CD14-positive monocyte (primary cell): ENCODE data around the gene ERFE. TPM values are rescaled to one million over a fixed set of nuclear protein-coding genes. Genes with fewer than 3 reads are reported as not detected.

Experiments
- DNase-seq, 3 donors: peaks; one replicate each; pipeline ENCODE4 v3.0.0-alpha.2; 2011 to 2022
- H2AFZ ChIP-seq: 2 replicates; pipeline ENCODE4 v1.6.0; 2012; ENCODE audit warnings: mild to moderate bottlenecking, low read depth, low read length, inconsistent platforms; ENCODE audit not compliant: insufficient read depth, poor library complexity, severe bottlenecking
- H3K27ac ChIP-seq, 2 donors: 1 replicate in 1 of 2; 2 replicates in 1 of 2; pipeline ENCODE4 v1.5.1; 2012 to 2013; ENCODE audit warnings: low read length in 2 of 2, control low read depth in 1 of 2, inconsistent platforms in 1 of 2, low read depth in 1 of 2, mild to moderate bottlenecking in 1 of 2
- H3K27me3 ChIP-seq, 2 donors: one replicate each; pipeline versions ENCODE4 v1.6.0 to v1.6.1; 2011 to 2013; ENCODE audit warnings: low read length in 2 of 2; ENCODE audit not compliant: control insufficient read depth in 2 of 2, insufficient read depth in 2 of 2
- H3K36me3 ChIP-seq, 2 donors: replicated peaks in 1 of 2; 1 replicate in 1 of 2; 2 replicates in 1 of 2; pipeline versions ENCODE4 v1.5.1 to v1.6.1; 2012 to 2013; ENCODE audit warnings: low read length in 2 of 2, control low read depth in 1 of 2, inconsistent platforms in 1 of 2, mild to moderate bottlenecking in 1 of 2; ENCODE audit not compliant: insufficient read depth in 2 of 2, control insufficient read depth in 1 of 2
- H3K4me1 ChIP-seq, 2 donors: 1 replicate in 1 of 2; 2 replicates in 1 of 2; pipeline versions ENCODE4 v1.5.1 to v1.6.1; 2012 to 2013; ENCODE audit warnings: low read length in 2 of 2, control low read depth in 1 of 2, inconsistent platforms in 1 of 2, mild to moderate bottlenecking in 1 of 2, moderate library complexity in 1 of 2; ENCODE audit not compliant: insufficient read depth in 2 of 2, control insufficient read depth in 1 of 2
- H3K4me2 ChIP-seq: replicated peaks from 2 replicates; pipeline ENCODE3; 2012; ENCODE audit warnings: low read length, moderate library complexity, mild to moderate bottlenecking; ENCODE audit not compliant: poor library complexity, severe bottlenecking; ENCODE audit errors: extremely low read depth
- H3K4me3 ChIP-seq, 3 experiments: fragments of 200-600 bp in 1 of 3; sonication (generic) in 1 of 3; replicated peaks in 1 of 3; 1 replicate in 2 of 3; 2 replicates in 1 of 3; pipeline ENCODE4 v1.5.1; 2011 to 2013; ENCODE audit warnings: low read length in 3 of 3, mild to moderate bottlenecking in 3 of 3, control low read depth in 2 of 3, low read depth in 2 of 3, inconsistent platforms in 1 of 3, moderate library complexity in 1 of 3
- H3K79me2 ChIP-seq: 2 replicates; pipeline ENCODE4 v1.6.0; 2012; ENCODE audit warnings: mild to moderate bottlenecking, control low read depth, inconsistent platforms, low read length, moderate library complexity; ENCODE audit not compliant: insufficient read depth
- H3K9ac ChIP-seq: 2 replicates; pipeline ENCODE4 v1.6.0; 2017; ENCODE audit warnings: low read length, mild to moderate bottlenecking; ENCODE audit not compliant: insufficient read depth, poor library complexity, severe bottlenecking
- H3K9me3 ChIP-seq, 2 donors: replicated peaks in 1 of 2; 1 replicate in 1 of 2; 2 replicates in 1 of 2; pipeline versions ENCODE4 v1.5.1 to v1.6.1; 2012 to 2013; ENCODE audit warnings: low read length in 2 of 2, control low read depth in 1 of 2; ENCODE audit not compliant: control insufficient read depth in 1 of 2, insufficient read depth in 1 of 2
- H4K20me1 ChIP-seq: 2 replicates; pipeline ENCODE4 v1.6.0; 2012; ENCODE audit warnings: mild to moderate bottlenecking, low read length, control low read depth, moderate library complexity; ENCODE audit not compliant: insufficient read depth
- H3K27ac Mint-ChIP-seq, 7 donors: one replicate each; pipeline ENCODE4 v1.8.0; 2020; ENCODE audit warnings: mild to moderate bottlenecking in 7 of 7, mixed read lengths in 7 of 7, moderate library complexity in 6 of 7, inconsistent platforms in 2 of 7
- H3K27me3 Mint-ChIP-seq, 3 donors: one replicate each; pipeline ENCODE4 v1.8.0; 2021 to 2022; ENCODE audit warnings: low read depth in 3 of 3, mild to moderate bottlenecking in 3 of 3, mixed read lengths in 3 of 3, moderate library complexity in 3 of 3, inconsistent platforms in 1 of 3
- H3K36me3 Mint-ChIP-seq, 2 donors: one replicate each; pipeline ENCODE4 v1.8.0; 2020; ENCODE audit warnings: mixed read lengths in 2 of 2, inconsistent platforms in 1 of 2, mild to moderate bottlenecking in 1 of 2
- H3K4me1 Mint-ChIP-seq: one replicate; pipeline ENCODE4 v1.8.0; 2020; ENCODE audit warnings: mild to moderate bottlenecking, mixed read lengths
- H3K4me3 Mint-ChIP-seq, 2 donors: one replicate each; pipeline ENCODE4 v1.8.0; 2020; ENCODE audit warnings: mild to moderate bottlenecking in 2 of 2, mixed read lengths in 2 of 2, moderate library complexity in 1 of 2
- H3K9me3 Mint-ChIP-seq, 7 donors: one replicate each; pipeline ENCODE4 v1.8.0; 2020 to 2022; ENCODE audit warnings: mixed read lengths in 7 of 7, mild to moderate bottlenecking in 6 of 7, moderate library complexity in 6 of 7, inconsistent platforms in 2 of 7
- CTCF ChIP-seq: fragments of 200-600 bp; IDR thresholded peaks from one replicate; pipeline ENCODE4 v1.8.0; 2022; ENCODE audit warnings: antibody characterized with exemption, mild to moderate bottlenecking
- WGBS: methylation state at CpG from one replicate; pipeline ENCODE4 v1.1.5; 2013; ENCODE audit warnings: missing lambda C conversion rate; ENCODE audit not compliant: insufficient coverage; 5-methylcytosine and 5-hydroxymethylcytosine counted together
- intact Hi-C, 2 donors: fragments of 100-400 bp; cut with micrococcal nuclease; formaldehyde crosslinking; loops; one replicate each; pipeline versions ENCODE4 v1.15.0 to v1.15.1; 2023
- polyA plus RNA-seq, 3 donors: library from polyadenylated mRNA; depleted of rRNA in 1 of 3; unstranded in 2 of 3; stranded (reverse) in 1 of 3; fragments of 300-500 nt in 2 of 3; fragments of >200 nt in 1 of 3; fragmentation: Illumina TruSeq in 2 of 3; gene quantifications; 1 replicate in 2 of 3; 2 replicates in 1 of 3; pipeline ENCODE4 v1.2.3, GENCODE V29; 2012 to 2021

Gene ERFE
- polyA plus RNA-seq, 3 donors = not detected

- Histone ChIP-seq H3K79me2 (no peaks in the 10 kb centered on the region), H3K4me2 (peak overlapping the region; percentile 66), H3K9ac (no peak overlapping the region), H3K4me3 (peak overlapping the region in 1 of 3 experiments; percentile 63), H2AFZ (no peak overlapping the region), H4K20me1 (no peaks in the 10 kb centered on the region), H3K27me3 (peaks cover 7 to 56% of the 10 kb centered on the region in 2 donors), H3K27ac (no peak overlapping the region), H3K36me3 (no peaks in the 10 kb centered on the region), H3K9me3 (peaks cover 0 to 7% of the 10 kb centered on the region in 2 donors), H3K4me1 (peaks cover 7 to 8% of the 10 kb centered on the region in 2 donors)
- 40% methylated on average over 7 of the region's 10 CpGs for WGBS
- Mint-ChIP-seq H3K27ac (no peak overlapping the region), H3K4me1 (peaks cover 15% of the 10 kb centered on the region), H3K4me3 (peak overlapping the region; percentile 76 to 93), H3K9me3 (peaks cover 0 to 14% (median 0%) of the 10 kb centered on the region in 7 donors), H3K36me3 (peaks cover 0 to 4% of the 10 kb centered on the region in 2 donors), H3K27me3 (peaks cover 42 to 69% (median 55%) of the 10 kb centered on the region in 3 donors)
- intact Hi-C loops = no loop called here
- DNase-seq = no peak
- no peak for TF ChIP-seq CTCF
Observed at GRCh38 chr2:238159661-238160205, 963 bp downstream of the ERFE start.

GRCh38 chr2:238160206-238161129, 1.7 kb downstream of the ERFE start:
- H3K4me1 ChIP-seq = peaks cover 7 to 8% of the 10 kb centered on the region in 2 donors
- H3K27me3 ChIP-seq = peaks cover 7 to 61% of the 10 kb centered on the region in 2 donors
- no peaks in the 10 kb centered on the region for H3K79me2 ChIP-seq
- DNase-seq = peak in 2 of 3 donors; percentile 11 to 56
- peaks cover 49 to 76% (median 63%) of the 10 kb centered on the region in 3 donors for H3K27me3 Mint-ChIP-seq
- H3K4me2 ChIP-seq = no peak overlapping the region
- 34% methylated on average over 15 of the region's 23 CpGs for WGBS
- no peak overlapping the region for H3K27ac ChIP-seq
- TF ChIP-seq CTCF = no peak
- no peak overlapping the region for H3K4me3 ChIP-seq
- H4K20me1 ChIP-seq = no peaks in the 10 kb centered on the region
- H3K4me3 Mint-ChIP-seq = peak overlapping the region in 1 of 2 donors; percentile 35
- H3K36me3 Mint-ChIP-seq = peaks cover 0 to 4% of the 10 kb centered on the region in 2 donors
- H3K4me1 Mint-ChIP-seq = peaks cover 15% of the 10 kb centered on the region
- no peaks in the 10 kb centered on the region for H3K36me3 ChIP-seq
- intact Hi-C loops = no loop called here
- H2AFZ ChIP-seq = no peak overlapping the region
- peaks cover 0 to 7% of the 10 kb centered on the region in 2 donors for H3K9me3 ChIP-seq
- peaks cover 0 to 14% (median 0%) of the 10 kb centered on the region in 7 donors for H3K9me3 Mint-ChIP-seq
- no peak overlapping the region for H3K27ac Mint-ChIP-seq
- no peak overlapping the region for H3K9ac ChIP-seq
